Small intestine (tissue), 7 donors: ENCODE measurements around the gene RHBDL3. TPM values are rescaled to one million over a fixed set of nuclear protein-coding genes. Genes with fewer than 3 reads are reported as not detected.
"Not testable (repeated sequence)": the region's sequence is repeated elsewhere in the genome, so short reads cannot be mapped to it uniquely, and the experiment has no call there.

ENCODE experiments used
- DNase-seq, 2 donors: peaks; one replicate each; pipeline versions ENCODE4 v3.0.0 to v3.0.0-alpha.2; 2013
- FAIRE-seq: peaks from 2 replicates; lab custom pipeline; 2012; peaks lifted over from hg19 to GRCh38; lab: Jason Lieb, UNC
- H3K27ac ChIP-seq, 3 donors: one replicate each; pipeline ENCODE4 v1.5.1; 2013; ENCODE audit warnings: low read length in 2 of 3, mild to moderate bottlenecking in 2 of 3, control low read depth in 1 of 3, inconsistent platforms in 1 of 3, low read depth in 1 of 3, moderate library complexity in 1 of 3
- H3K27me3 ChIP-seq, 3 donors: one replicate each; pipeline ENCODE4 v1.6.1; 2013; ENCODE audit warnings: low read length in 3 of 3, inconsistent platforms in 1 of 3; ENCODE audit not compliant: control insufficient read depth in 3 of 3, insufficient read depth in 3 of 3
- H3K36me3 ChIP-seq, 3 donors: one replicate each; pipeline ENCODE4 v1.6.1; 2013; ENCODE audit warnings: low read length in 3 of 3, inconsistent platforms in 1 of 3, low read depth in 1 of 3, mild to moderate bottlenecking in 1 of 3, moderate library complexity in 1 of 3; ENCODE audit not compliant: control insufficient read depth in 3 of 3, insufficient read depth in 2 of 3
- H3K4me1 ChIP-seq, 3 donors: one replicate each; pipeline ENCODE4 v1.6.1; 2013; ENCODE audit warnings: low read length in 2 of 3, inconsistent platforms in 1 of 3, low read depth in 1 of 3, mild to moderate bottlenecking in 1 of 3, moderate library complexity in 1 of 3; ENCODE audit not compliant: control insufficient read depth in 3 of 3, insufficient read depth in 2 of 3
- H3K4me3 ChIP-seq, 3 donors: one replicate each; pipeline ENCODE4 v1.5.1; 2013; ENCODE audit warnings: low read length in 3 of 3, control low read depth in 1 of 3, inconsistent platforms in 1 of 3, low read depth in 1 of 3, mild to moderate bottlenecking in 1 of 3, moderate library complexity in 1 of 3
- H3K9me3 ChIP-seq, 2 donors: one replicate each; pipeline ENCODE4 v1.6.1; 2013; ENCODE audit warnings: low read depth in 1 of 2, low read length in 1 of 2; ENCODE audit not compliant: control insufficient read depth in 2 of 2, insufficient read depth in 1 of 2
- WGBS, 3 donors: extraction: QIAGEN DNeasy Blood & Tissue Kit; methylation state at CpG; one replicate each; pipeline ENCODE4 v1.1.7; 2013; 5-methylcytosine and 5-hydroxymethylcytosine counted together
- polyA plus RNA-seq, 4 donors: library from polyadenylated mRNA; stranded (reverse) in 3 of 4; unstranded in 1 of 4; fragments of 200-250 nt in 3 of 4; fragments of 120-200 nt in 1 of 4; gene quantifications; one replicate each; pipeline versions ENCODE4 v1.2.1 to v1.2.3, GENCODE V29; 2013
- donor health status: healthy with polysubstance abuse.
- donor health status: control.
- donor health status: control.
- donor health status: Bipolar disorder and iron deficiency.
- donor health status: healthy.

The RHBDL3 gene
- polyA plus RNA-seq, 4 donors, result 0.40 TPM; not detected in 2

- Histone ChIP-seq H3K27ac (no peak overlapping the region), H3K36me3 (no peaks in the 10 kb centered on the region), H3K27me3 (peaks cover 3 to 69% (median 9%) of the 10 kb centered on the region in 3 donors), H3K4me1 (peaks cover 0 to 9% (median 4%) of the 10 kb centered on the region in 3 donors), H3K4me3 (no peak overlapping the region), H3K9me3 (peaks cover 0 to 4% of the 10 kb centered on the region in 2 donors)
- FAIRE-seq (no peak), DNase-seq (no peak)
- 57 to 78% (median 61%) methylated on average over 13 of the region's 13 CpGs for WGBS, 3 donors
These were observed 3.6 kb upstream of the RHBDL3 start for GRCh38 chr17:32261936-32262510.

GRCh38 chr17:32263515-32263914 lies 2.1 kb upstream of the RHBDL3 start:
- H3K9me3 ChIP-seq, DNase-seq, FAIRE-seq, H3K4me3 ChIP-seq, H3K27ac ChIP-seq, H3K36me3 ChIP-seq, H3K4me1 ChIP-seq: not testable (repeated sequence)
- peaks cover 7 to 80% (median 9%) of the 10 kb centered on the region in 3 donors for H3K27me3 ChIP-seq
- WGBS, 3 donors, result 86 to 90% (median 89%) methylated on average over 17 of the region's 17 CpGs

GRCh38 chr17:32264140-32264799 lies 1.4 kb upstream of the RHBDL3 start:
- DNase-seq, result no peak
- H3K4me3 ChIP-seq, result no peak overlapping the region
- H3K27me3 ChIP-seq, result peaks cover 9 to 83% (median 13%) of the 10 kb centered on the region in 3 donors
- H3K9me3 ChIP-seq, result peaks cover 0 to 4% of the 10 kb centered on the region in 2 donors
- H3K36me3 ChIP-seq, result no peaks in the 10 kb centered on the region
- whole genome bisulfite sequencing, 3 donors, result 25 to 37% (median 28%) methylated on average over 6 of the region's 6 CpGs
- H3K4me1 ChIP-seq, result peaks cover 0 to 10% (median 7%) of the 10 kb centered on the region in 3 donors
- FAIRE-seq, result no peak
- H3K27ac ChIP-seq, result no peak overlapping the region

GRCh38 chr17:32264823-32265191 lies 825 bp upstream of the RHBDL3 start:
- peaks cover 0 to 10% (median 7%) of the 10 kb centered on the region in 3 donors for H3K4me1 ChIP-seq
- DNase-seq (no peak), FAIRE-seq (no peak)
- peaks cover 9 to 83% (median 15%) of the 10 kb centered on the region in 3 donors for H3K27me3 ChIP-seq
- peaks cover 0 to 4% of the 10 kb centered on the region in 2 donors for H3K9me3 ChIP-seq
- 12 to 29% (median 16%) methylated on average over 7 to 8 of the region's 8 CpGs for WGBS, 3 donors
- no peak overlapping the region for H3K4me3 ChIP-seq
- no peaks in the 10 kb centered on the region for H3K36me3 ChIP-seq
- H3K27ac ChIP-seq, result no peak overlapping the region

- H3K27ac ChIP-seq, result no peak overlapping the region
- peaks cover 0 to 10% (median 7%) of the 10 kb centered on the region in 3 donors for H3K4me1 ChIP-seq
- 0% methylated on average over 5 to 55 of the region's 55 CpGs for WGBS, 3 donors
- peaks cover 9 to 88% (median 15%) of the 10 kb centered on the region in 3 donors for H3K27me3 ChIP-seq
- peak overlapping the region; percentile 23 to 59 (median 39) for H3K4me3 ChIP-seq
- peaks cover 0 to 4% of the 10 kb centered on the region in 2 donors for H3K9me3 ChIP-seq
- DNase-seq (no peak), FAIRE-seq (no peak)
- no peaks in the 10 kb centered on the region for H3K36me3 ChIP-seq
These were observed 388 bp downstream of the RHBDL3 start for GRCh38 chr17:32266051-32266388.

- Histone ChIP-seq H3K9me3 (peaks cover 0 to 4% of the 10 kb centered on the region in 2 donors), H3K27ac (no peak overlapping the region), H3K4me1 (peaks cover 0 to 10% (median 7%) of the 10 kb centered on the region in 3 donors), H3K4me3 (peak overlapping the region; percentile 23 to 59 (median 39)), H3K27me3 (peaks cover 9 to 86% (median 15%) of the 10 kb centered on the region in 3 donors), H3K36me3 (no peaks in the 10 kb centered on the region)
- FAIRE-seq (no peak), DNase-seq (peak in 1 of 2 donors; percentile 38)
- 1% methylated on average over 52 to 78 of the region's 78 CpGs for WGBS, 3 donors
These were observed 1.0 kb downstream of the RHBDL3 start for GRCh38 chr17:32266389-32267301.

- Histone ChIP-seq H3K36me3 (no peaks in the 10 kb centered on the region), H3K27me3 (peaks cover 7 to 86% (median 18%) of the 10 kb centered on the region in 3 donors), H3K9me3 (peaks cover 0 to 4% of the 10 kb centered on the region in 2 donors), H3K4me1 (peaks cover 0 to 10% (median 7%) of the 10 kb centered on the region in 3 donors), H3K27ac (no peak overlapping the region), H3K4me3 (no peak overlapping the region)
- FAIRE-seq (no peak), DNase-seq (no peak)
- 4 to 16% (median 11%) methylated on average over 10 of the region's 10 CpGs for WGBS, 3 donors
These were observed 2.1 kb downstream of the RHBDL3 start for GRCh38 chr17:32267690-32268205.
